NCI-H2227 treated with DMSO at 0.1 percent for 48 hours (cell line): ENCODE measurements around the gene CDPF1.

ENCODE experiments used
- DNase-seq: peaks from one replicate; lab custom pipeline; 2025; lab: John Stamatoyannopoulos, UW

The CDPF1 gene, protein sequence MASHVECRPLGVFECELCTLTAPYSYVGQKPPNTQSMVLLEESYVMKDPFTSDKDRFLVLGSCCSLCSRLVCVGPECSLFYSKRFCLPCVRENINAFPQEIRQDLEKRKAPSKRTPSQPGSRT

DNA sequence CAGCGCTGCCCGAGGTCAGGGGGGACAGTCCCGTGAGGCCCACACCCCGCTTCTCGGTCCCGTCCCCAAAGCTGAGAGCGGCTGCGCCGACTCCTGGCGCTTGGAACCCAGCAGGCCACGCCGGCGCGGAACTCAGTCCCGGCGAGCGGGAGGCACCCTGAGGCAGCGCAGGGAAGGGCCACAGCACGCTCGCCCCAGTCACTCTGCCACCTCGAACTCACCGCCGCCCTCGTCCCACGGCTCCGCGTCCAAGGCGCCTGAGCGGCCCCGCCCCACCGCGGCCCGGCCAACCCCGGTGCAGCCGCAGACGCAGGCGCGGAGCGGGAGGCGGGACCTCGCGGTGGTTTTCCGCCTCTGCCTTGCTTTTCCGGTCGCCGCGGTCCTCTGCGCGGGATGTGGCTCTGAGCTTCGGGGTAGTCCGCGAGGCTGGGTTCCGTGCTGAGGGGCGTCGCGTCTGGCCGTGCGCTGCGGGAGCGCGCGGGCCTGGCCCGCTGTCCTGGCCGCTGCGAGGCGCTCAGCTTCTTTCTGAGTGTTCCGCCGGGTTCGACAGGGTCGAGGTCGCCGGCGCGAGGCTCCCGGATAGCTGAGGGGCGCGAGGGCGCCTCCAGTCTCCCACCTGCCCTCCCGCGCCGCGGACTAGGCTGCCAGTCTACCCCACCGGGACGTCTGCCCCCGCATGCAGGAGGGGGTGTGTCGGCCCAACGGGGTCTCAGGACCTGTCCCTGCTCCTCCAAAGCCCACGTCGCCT, at the start of gene CDPF1:
Gene CDPF1 (minus strand): TSS at position 259 of the 748 bp plus-strand sequence. CDS start 2,009 bp downstream, outside the sequence.
- peak; percentile 23 for DNase-seq

DNA sequence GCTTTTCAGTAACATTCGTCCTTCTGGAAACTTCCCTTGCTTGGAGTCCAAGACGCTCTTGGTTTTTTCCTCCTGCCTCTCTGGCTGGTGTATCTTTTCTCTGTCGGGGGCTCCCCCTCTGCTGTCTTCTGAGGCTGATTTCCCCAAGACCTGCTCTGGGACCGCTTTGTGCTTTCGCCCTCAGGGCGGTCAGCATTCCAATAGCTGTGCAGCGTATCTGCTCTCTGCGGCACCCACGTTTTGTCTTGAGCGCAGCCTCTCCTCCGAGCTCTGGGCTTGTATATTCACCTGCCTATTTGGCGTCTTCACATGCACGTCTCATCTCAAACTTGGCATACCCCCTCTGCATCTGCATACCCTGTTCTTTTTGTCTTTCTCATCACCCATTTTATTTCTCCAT, 49.0 kb upstream of the CDPF1 start:
- no peak for DNase-seq

DNA sequence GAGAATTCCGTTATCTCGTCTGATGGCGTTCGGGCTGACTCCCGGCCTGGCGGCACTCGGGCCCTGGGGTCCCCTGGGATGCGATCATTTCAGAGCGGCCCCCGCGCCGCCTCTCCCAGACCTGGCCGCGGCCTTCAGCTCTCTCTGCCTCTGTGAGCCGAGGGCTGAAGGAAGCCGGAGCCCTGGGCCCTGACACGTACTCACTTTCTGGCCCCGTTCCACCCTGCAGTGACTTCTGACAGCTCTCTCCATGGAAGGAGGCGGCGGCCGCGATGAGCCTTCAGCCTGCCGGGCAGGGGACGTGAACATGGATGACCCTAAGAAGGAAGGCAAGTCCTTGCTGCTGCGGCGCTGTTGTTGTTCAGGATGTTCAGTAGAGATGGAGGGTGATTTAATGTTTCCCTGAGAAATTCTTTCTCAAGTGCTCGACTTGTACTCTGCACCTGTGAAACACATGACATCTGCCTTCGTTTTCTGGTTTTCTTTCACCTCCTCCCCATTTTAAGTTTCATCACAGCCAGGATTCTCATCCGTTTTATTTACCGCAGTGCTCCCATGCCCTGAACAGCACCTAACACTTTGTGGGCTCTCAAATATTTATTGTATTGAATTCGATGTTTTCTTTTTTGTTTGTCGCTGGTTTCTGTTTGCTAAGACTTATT, 47.2 kb upstream of the CDPF1 start:
- peak; percentile 5 for DNase-seq

DNA sequence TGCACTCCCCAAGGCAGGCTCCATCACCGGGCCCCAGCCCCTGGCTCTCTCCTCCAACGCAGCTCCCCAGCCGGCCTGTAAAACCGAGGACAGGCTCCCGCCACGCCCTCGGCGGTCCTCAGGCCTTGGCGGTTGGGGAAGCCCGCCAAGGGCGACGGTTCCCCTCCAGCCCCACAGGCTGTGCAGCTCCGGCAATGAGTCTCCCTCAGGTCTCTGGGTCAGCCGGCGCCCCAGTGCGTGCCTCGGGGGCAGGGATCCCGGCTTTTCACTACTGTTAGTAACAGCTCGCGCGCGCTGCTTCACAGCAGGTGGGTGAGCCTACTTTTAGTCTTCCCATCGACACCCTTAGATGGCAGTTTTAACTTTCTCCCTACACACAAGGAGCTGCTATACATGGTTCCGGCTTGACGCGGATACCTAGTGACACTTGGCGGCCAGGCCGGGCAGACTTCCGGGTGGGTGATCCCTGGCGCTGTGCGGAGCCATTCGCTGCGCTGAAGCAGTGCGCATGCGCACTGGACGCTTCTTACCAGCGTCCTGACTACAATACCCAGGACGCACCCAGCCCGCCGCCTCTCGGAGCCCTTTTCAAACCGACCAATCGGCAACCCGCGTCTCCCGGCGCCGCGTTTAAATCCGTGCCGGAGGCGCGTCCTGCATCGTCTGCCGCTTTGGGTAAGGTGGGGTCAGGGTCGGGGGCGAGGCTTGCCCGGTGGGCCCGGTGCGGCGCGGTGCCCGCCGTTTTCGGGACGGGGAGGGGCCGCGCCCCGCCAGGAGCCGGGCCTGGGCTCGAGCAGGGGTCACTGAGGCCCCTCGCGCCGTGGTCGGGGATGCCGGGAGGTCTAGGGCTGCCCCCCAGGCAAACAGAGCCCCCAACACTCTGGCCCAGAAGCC, 46.4 kb upstream of the CDPF1 start, which contains the start of gene GTSE1:
Gene GTSE1 (plus strand): TSS at position 614 of the 894 bp plus-strand sequence. CDS start 531 bp downstream, outside the sequence.
- DNase-seq: peak; percentile 87

DNA sequence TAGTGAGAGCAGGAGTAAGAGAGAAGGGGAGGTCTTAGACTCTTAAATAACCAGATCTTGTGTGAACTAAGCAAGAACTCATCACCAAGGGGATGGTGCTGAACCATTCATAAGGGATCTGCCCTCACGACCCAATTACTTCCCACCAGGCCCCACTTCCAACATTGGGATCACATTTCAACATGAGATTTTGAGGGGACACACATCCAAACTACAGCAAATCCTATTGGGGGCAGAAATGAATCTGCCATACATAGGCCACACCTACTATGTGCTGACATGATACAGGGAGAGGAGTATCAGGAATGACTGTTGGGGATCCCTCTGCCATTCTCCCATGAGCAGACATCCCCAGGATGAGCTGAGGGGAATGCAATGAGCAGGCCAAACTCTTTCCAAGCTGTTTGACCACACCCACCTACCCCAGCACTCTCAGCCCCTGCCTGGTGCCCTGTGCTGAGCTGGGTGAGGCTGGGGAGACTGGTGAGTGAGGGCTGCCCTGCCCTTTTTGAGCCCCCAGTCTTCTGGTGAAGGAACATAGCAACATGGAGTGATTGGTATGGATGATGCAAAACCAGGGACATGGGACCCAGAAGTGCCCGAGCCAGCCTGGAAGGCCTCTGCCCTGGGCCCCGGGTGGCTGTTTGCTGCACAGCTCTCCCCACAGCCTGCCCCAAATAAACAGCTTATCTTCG, 45.3 kb upstream of the CDPF1 start:
- DNase-seq: no peak

DNA sequence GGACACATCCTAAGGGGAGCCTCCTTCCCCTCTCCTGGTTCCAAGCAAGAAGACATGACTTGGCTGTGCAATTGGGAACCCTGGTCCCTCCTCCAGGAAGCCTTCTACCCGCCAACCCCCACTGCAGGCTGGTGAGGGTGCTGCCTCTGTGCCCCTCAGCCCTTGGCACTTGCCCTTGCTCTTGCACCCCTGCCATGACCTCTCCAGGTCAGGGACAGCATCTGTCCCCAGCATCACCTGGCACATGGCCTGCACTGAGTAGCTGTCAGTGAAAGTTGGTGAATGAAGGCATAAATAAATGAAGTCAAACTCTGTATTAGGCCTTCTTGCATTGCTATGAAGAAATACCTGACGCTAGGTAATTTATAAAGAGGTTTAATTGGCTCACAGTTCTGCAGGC, 44.7 kb upstream of the CDPF1 start:
- no peak for DNase-seq

DNA sequence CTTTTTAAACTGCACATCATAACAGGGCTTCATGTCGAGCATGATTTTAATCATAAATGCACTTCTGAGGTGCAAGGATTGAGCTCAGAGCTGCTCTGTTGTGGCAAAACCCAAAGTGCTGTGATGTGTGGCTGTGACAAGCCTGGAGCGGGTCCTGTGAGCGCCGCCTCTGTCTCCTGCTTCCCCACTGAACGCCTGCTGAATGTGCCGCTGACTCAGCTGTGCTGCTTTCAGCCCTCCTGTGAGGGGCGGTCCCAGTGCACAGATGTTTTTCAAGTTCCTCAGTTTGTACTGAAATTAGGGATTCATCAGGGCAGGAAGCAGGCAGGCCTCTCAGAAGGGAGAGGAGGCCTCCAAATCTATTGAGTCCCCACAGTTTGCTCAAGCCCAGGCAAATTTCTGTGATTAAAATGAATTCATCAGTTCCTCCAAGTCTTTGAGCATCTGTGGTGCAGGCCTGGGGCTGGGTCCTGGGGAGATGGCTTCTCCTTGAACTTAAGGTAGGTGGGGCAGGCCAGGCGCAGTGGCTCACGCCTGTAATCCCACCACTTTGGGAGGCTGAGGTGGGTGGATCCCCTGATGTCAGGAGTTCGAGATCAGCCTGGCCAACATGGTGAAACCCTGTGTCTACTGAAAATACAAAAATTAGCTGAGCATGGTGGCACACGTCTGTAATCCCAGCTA, 43.6 kb upstream of the CDPF1 start:
- DNase-seq: no peak

DNA sequence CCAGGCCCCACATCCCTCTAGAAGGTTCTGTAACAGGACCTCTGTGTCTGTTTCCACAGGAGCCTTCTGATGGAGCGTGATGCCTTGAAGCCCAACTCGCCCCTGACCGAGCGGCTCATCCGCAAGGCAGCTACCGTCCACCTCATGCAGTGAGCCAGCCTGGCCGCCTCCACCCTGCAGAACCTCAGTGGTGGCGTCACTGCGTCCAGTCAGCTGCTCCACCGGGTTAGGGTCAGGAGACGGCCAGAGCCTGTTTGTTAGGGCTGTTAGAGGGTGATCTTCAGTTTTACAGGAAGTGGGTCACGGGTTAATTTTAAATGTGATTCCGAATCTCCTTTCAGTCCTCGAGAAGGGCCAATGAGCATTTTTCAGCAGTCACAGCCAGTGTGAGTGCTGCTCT, 42.6 kb upstream of the CDPF1 start:
- DNase-seq: no peak

DNA sequence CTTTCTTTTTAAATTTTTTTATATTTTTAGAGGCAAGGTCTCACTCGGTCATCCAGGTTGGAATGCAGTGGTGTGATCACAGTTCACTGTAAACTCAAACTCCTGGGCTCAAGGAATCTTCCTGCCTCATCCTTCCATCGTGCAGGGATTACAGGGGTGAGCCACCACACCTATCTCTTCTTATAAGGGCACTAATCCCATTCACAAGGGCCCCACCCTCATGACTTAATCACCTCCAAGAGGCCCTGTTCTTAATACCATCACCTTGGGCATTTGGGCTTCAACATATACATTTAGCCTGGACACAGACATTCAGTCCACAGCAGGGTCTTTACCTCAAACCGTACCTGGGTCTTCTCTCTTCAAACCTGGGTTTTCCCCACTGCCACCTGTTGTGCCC, 42.1 kb upstream of the CDPF1 start:
- no peak for DNase-seq

DNA sequence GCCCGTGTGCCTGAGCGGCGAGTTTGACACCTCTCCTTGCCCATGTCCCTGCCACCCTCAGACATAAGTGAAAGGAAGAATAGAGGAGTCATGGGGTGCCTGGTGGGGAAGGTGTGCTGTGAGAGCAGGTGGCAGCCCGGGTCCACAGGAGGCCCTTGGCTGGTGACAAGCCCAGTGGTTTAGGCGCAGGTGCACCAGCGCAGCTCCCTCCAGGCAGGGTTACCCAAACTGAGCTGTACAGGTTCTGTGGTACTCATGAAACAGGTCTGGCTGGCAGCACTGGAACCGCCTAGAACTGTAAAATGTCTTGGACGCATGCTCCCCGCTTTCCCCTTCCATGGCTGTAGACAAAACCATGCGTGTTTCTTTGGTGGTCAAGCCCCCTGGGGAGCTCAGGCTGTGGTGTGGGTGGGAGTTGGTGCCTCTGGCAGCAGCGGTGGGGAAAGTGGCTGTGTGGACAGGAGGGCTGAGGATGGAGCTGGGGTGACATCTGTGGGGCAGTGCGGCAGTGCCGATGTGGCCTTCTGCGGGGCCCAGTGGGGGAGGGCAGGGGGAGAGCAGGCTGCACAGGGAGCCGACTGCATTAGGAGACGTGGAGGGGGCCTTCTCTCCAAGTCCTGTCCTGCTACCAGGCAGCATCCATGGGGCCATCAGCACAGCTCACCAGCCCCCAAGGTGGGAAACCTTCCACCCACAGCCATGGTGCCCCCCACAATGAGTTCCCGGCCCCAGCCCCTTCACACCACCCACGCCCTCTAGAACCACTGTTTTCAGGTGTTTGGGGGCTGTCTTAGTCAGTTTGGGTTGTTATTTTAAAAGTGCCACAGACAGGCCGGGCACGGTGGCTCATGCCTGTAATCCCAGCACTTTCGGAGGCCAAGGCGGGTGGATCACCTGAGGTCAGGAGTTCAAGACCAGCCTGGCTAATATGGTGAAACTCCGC, 41.0 kb upstream of the CDPF1 start:
- DNase-seq: no peak

DNA sequence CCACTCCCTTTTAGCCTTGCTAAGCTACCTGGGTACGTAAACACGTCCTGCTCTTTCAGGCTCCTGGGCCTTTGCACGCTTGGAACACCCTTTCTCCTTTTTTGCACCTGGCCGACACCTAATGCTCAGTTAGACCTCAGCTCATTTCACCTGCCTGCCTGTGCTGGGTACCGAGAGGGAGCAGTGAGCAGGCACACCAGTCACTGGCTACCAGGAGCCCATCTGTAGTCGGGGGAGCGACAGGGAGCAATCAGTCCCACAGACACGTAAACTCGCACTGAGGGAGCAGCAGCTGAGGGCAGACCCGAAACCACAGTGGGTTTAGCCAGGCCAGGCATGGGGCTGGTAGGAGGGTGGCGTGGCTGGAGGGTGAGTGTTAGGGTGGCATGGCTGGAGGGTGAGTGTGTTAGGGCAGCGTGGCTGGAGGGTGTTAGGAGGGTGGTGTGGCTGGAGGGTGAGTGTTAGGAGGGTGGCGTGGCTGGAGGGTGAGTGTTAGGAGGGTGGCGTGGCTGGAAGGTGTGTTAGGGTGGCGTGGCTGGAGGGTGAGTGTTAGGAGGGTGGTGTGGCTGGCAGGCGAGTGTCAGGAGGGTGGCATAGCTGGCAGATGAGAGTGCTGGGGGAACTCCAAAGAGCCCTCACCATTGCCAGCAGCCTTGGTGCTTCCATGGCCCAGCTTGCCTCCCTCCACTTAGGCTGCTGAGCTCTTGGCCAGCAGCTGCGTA, 40.2 kb upstream of the CDPF1 start:
- DNase-seq: no peak

DNA sequence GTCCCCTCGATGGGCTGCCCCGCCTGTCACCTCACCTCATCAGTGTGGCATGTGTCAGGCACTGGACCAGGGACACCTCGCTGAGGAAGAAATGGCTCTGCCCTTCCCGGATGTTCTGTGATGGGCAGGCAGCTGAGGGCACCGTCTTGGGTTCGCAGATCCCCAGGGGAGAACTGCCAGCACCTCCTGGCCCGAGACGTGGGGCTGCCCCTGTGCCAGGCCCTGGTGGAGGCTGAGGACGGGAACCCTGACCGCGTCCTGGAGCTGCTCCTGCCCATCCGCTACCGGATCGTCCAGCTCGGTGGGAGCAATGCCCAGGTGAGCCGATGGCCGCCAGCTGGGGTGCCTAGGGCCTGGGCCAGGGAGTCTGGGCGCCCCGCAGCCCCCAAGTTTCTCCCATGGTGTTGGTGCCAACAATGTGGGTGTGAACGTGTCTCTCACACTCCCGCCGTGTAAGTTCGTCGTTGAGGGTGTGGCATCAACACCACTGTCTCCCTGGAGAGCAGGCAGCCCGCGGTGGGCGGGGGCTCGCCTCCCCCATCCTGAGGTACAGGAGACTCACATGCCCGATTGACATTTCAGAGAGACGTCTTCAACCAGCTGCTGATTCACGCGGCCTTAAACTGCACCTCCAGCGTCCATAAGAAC, 39.3 kb upstream of the CDPF1 start:
- no peak for DNase-seq

DNA sequence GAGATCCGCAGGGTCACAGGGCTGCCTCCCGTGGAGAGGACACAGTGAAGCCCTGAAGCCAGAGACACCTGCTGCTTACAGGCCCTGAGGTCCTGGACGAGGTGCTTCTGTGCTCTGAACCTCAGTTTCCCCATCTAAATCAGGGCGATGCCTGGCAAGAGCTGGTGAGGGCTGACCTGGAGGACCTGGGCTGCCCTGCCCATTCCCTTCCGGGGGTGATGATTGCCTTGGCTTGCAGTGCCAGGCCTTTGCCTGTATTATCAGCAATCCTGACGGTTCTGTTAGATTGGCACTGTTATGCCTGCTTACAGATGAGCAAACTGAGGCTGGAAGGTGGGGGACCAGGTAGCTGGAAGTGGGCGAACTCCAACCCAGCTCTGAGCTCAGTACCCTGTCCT, 38.8 kb upstream of the CDPF1 start:
- DNase-seq: no peak

DNA sequence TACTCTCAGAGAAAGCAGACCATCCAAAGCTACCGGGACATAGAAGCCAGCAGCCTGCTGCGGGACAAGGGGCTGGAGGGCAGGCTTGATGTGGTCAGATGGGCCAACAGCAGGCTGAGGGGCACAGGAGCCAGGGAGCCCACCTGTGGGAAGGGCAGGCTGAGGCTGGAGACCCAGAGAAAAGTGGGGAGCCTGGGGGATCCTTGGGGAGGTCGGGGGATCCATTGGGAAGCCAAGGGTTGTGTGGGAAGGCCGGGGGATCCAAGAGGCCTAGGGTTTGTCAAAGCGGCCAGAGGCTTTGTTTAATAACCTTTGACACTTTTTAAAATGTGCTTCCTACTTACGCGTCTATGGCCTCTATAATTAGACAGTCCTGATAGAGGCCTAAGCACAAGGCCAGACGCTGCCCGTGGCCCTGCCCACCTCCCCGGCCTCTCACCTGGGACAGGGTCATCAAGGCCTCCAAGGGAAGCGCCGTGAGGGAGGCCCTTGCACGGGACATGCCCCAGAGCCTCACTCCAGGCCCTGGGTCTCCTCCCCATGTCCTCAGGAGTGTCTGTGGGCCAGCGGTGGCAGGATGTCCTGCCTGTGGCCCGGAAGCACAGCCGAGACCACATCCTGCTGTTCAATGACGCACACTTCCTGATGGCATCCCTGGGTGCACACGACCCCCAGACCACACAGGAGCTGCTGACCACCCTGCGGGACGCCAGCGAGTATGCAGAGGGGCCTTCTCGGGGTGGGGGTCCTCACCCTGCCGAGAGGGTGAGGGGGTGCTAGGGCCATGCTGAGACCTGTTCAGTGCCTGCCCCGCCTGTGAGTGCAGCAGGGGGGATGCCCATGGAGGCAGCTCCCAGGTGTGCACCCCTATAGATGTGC, 38.0 kb upstream of the CDPF1 start:
- DNase-seq: no peak

DNA sequence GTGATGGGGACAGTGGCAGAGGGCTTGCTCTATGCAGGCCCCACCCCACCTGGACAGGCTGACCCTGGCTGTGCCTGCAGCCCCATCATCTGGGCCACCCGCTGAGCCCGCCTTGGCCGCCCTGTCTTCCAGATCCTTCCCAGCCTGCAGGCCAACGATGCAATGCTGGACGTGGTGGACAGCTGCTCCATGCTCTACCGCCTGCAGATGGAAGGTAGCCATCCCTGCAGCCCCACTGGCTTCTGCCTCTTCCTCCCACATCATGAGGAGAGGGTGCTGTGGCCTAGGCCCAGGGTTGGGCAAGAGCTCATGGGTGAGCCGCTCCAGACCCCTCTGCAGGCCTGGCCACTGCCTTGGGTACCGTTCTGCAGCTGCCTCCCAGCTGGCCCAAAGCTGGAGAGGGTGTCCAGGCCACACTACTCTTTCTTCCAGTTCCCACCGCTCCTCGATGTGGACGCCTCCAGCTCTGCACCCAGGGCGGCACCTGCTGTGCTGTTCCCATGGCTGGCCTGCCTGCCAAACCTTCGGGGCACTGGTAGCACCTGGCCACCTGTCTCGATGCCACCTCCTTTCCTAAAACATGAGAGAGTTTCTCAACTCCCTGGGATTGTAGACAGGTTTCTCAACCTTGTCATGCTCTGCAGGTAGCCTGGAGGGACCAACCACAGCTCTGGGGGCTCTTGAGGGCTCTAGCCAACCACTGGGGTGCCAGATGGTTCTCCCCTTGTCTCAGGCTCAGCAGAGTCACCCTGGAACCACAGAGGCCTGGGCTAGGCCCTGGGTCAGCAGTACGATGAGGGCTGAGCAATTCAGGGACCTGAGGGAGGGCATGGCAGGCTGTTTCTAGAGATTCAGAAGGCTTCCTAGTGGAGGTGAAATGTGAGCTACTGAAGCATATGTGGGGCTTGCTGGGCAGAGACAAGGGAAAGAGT, 37.1 kb upstream of the CDPF1 start:
- no peak for DNase-seq

DNA sequence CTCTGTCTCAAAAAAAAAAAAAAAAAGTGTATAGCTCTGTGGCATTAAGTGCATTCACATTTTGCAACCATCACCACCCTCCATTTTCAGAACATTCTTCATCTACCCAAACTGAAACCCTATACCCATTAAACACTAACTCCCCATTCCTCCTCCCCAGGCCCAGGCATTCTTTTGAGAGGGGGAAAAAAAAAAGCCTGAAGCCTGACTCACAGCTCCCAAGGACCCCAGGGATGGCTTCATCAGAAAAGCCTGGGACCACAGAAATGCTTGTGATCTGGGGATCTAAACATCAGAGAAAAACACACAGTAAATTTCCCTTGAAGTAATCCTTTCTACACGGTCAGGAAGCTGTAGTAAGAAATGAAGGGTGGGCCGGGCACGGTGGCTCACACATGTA, 35.9 kb upstream of the CDPF1 start:
- no peak for DNase-seq
